DMS153 treated with DMSO at 0.1 percent for 48 hours (cell line): ENCODE results near the gene KLHL6.

Experiments used
- DNase-seq: peaks from one replicate; lab custom pipeline; 2025; ENCODE audit not compliant: unreplicated experiment; lab: John Stamatoyannopoulos, UW

Gene KLHL6, protein sequence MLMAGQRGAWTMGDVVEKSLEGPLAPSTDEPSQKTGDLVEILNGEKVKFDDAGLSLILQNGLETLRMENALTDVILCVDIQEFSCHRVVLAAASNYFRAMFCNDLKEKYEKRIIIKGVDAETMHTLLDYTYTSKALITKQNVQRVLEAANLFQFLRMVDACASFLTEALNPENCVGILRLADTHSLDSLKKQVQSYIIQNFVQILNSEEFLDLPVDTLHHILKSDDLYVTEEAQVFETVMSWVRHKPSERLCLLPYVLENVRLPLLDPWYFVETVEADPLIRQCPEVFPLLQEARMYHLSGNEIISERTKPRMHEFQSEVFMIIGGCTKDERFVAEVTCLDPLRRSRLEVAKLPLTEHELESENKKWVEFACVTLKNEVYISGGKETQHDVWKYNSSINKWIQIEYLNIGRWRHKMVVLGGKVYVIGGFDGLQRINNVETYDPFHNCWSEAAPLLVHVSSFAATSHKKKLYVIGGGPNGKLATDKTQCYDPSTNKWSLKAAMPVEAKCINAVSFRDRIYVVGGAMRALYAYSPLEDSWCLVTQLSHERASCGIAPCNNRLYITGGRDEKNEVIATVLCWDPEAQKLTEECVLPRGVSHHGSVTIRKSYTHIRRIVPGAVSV

DNA sequence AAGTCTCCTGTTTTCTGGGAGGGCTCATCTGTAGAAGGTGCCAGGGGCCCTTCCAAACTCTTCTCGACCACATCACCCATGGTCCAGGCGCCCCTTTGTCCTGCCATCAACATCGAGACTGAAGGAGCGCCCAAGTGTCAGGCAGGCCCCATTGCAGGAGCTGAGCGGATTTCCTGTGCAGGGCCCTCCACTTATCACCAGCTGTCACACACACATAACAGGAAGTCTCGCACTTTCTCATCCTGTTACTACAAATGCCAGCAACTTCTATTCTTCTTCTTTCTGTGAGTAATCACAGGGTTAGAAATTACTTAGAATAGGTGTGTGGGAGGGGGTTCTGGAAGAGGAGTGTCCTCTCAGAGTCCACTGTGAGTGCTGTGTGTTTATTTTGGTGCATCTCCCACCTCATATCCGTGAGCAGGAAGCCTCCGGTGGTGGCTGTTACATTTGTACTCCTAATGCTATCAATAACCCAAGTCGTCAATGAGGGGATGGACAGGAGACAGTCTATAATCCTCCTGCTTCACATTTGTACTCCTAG is at the start of gene KLHL6:
Gene KLHL6 (minus strand): TSS at position 166 of the 541 bp plus-strand sequence. CDS start 53 bp downstream, at position 113.
- DNase-seq, result no peak

DNA sequence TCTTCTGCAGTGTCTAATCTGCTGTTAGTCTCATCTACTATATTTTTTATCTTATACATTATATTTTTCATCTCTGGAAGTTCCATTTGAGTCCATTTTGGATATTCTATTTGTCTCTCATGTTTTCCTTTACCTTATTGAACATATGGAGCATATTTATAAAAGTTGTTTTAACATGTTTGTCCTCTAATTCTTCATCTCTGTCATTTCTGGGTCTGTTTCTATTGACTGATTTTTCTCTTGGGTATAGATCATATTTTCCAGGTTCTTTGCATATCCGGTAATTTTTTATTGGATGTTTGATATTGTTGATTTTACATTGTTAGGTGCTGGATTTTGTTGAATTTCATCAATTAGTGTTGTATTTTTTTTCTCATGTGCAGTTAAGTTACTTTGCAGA is 42.5 kb upstream of the KLHL6 start:
- DNase-seq, result no peak

DNA sequence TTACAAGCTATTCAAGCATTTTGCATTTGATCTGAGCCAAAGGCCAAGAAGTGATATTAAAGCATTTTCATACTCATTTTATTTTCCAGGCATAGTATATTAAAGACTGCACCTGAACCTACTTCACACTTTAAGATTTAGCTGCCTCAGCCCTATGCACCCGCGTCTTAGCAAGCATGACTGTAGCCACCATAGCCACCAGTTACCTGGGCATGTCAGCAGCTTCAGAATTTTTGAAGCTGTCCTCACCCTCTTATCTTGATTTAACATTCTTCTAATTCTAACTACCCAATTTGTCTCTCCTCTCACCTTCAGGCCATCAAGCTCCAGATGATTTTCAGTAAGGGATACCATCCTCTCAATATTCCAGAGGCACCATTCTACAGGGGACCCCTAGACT is 39.1 kb upstream of the KLHL6 start:
- DNase-seq, result no peak

DNA sequence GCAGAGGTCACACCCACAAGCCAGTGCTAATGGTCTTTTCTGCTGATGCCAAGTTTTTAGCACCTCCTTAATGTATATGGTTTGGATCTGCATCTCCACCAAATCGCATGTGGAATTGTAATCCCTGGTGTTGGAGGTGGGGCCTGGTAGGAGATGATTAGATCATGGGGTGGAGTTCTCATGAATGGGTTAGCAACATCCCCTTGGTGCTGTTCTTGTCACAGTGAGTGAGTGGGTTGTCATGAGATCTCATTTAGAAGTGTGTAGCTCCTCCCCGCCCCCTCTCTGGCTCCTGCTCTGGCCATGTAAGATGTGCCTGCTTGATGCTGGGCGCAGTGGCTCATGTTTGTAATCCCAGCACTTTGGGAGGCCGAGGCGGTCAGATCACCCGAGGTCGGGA is 37.3 kb upstream of the KLHL6 start:
- DNase-seq, result no peak

DNA sequence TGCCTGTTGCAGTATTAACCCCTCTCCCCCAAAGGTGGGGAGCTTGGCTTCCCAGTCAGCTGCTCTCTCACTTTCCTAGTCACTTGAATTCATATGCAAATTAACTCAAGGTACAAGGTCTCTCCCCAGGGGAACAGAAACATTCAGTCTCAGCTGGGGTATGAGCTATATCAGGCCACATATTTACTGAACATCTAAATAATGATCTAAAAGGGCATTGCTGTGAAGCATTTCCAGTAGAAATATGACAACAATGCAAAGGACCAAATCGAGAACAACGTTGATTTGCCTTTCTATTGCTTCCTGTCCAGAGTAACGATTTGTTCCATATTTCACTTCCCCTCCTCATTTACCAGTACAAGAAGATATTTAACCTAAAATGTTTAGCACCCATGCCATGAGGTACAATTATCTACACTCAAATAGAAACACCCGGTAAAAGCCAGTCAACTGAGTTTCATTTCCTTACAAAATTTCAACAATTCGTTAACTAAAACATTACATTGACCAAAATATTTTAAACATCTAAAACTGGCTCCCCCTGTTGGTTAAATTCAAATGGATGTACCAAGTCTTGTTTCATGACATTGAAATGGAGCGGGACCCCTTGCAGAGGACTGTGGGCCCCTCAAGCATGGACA is 36.5 kb upstream of the KLHL6 start:
- no peak for DNase-seq

DNA sequence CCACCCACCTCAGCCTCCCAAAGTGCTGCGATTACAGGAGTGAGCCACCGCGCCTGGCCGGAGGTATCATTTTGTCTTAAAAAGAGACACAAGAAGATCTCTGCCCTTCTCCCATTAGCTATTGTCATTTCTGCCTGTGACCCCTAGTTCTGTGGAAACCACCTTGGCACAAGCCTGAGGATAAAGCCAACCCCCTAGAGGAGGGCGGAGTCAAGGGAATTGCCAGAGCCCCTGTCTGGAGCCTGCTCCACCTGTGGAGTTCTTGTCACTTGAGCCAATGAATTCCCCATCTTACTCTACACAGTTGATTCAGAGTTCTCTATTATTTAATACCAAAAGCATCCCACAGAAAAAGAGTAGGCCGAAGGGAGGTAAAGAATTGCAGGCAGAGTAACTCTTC is 34.9 kb upstream of the KLHL6 start:
- no peak for DNase-seq

DNA sequence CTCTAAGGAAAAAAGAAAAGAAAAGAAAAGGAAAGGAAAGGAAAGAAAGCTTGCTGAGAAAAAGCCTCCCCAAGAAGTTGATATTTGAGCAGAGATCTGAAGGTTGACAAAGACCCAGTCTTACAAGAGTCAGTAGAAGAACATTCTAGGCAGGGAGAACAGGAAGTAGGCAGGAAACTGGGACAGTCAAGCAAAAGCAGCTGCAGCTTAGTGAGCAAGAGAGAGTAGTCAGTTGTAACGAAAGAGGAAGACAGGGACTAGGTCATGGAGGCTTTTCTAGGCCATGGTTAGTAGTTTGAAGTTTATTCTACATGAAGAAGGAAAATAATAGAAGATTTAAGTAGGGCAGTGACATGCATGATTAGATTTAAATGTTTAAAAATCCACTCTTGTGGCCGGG is 31.8 kb upstream of the KLHL6 start:
- no peak for DNase-seq

DNA sequence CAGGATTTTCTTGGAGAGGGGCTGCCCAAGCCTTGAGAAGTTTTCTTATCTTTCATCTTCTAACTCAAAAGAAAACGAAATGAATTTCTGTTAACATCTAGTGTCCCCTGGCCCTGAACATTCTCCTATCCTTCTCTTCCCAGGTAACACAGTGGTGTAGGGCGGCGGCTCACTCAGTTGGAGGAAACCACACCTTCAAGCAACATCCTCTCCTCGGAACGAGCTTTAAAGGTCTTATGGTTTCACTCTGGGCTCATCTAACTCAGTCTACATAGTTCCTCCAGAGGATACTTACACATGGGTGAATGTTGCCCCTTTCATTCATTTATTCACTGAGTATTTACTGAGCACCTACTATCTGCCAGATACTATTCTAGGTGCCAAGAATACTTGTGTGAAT is 31.0 kb upstream of the KLHL6 start:
- DNase-seq, result no peak

DNA sequence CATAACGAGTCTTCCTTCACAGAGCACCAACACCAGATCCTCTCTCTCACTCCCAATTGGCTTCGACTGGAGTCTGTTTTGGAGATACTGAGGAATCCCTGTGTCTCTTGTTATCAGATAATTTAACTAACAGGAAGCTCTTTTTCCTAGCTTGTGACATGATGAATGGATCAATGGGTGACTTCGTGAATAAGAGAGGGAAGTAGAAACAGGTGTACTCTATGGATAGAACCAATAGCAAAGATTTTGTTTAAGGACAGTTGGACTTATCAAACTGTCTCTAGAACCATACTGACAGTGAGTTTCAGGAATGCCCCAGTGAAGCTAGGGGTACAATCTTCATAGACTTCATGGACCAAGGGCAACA is 29.4 kb upstream of the KLHL6 start:
- no peak for DNase-seq

DNA sequence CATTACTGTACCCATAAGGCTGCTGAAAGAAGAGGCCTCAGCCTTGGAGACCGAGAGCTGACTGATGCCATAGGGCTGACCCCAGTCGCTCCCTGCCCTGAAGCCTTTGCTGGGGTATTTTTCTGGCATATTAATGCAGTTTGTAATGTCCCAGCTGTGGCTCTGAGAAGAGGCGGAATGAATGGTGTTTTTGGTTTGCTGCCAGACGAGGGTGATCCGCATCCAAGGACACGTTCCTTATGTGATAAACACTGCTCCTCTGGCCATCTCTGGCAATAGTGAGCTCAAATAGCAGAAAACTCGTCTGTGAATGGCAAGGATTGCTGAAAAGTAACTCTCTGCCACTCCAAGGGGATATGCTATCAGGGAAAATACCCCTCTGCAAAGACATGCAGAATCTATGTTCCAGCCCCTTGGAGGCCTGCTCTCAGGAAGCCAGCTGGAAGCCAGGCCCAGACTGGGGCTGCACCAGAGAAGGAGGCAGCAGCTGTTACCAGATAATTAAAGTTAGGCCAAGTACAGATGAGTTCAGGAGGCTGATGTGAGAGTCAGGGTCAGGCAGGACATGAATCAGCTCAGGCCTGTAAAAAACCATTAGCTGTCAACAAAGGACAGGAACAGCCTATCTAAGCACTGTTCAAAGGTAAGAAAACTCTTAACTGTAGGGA is 28.9 kb upstream of the KLHL6 start:
- no peak for DNase-seq

DNA sequence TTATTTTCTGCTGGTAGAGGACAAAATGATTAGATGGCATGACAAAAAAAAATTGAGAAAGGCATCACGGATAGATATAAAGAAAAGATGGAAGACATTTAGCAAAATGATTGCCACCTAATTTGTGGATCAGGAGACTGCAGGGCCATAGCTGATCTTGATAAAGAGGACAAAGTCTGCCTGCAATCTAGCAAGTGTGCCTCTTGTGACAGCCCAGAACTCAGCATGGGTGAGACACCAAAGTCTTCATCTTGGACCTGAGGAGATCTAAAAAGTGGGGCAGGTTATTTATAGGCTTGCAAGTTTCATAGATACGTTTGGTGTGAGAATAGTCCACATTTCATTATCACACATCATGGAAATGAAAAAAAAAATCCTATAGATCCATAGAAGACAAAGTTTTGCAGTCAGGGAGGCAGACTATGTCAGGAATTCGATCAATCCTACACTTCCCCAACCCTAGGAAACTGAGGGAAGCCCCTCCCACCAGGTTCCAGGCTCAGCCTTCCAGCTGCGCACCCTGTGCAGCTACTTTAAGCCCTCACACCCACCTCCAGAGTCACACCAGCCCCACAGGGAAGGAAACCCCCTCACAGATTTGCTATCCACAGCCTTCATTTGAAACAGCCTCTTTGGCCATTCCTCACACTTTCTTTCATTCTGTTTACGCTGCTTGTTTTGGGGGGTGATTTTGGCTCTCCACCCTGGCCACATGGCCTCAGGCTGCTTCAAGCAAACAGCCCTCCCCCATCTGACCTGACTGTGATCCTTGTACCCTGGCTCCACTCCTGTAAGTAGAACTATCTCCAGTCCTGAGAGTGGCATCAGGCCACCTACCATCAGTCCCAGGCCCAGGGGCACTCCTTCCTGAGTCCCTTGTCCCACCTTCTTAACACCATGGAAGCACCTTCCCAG is 28.1 kb upstream of the KLHL6 start:
- DNase-seq, result no peak

DNA sequence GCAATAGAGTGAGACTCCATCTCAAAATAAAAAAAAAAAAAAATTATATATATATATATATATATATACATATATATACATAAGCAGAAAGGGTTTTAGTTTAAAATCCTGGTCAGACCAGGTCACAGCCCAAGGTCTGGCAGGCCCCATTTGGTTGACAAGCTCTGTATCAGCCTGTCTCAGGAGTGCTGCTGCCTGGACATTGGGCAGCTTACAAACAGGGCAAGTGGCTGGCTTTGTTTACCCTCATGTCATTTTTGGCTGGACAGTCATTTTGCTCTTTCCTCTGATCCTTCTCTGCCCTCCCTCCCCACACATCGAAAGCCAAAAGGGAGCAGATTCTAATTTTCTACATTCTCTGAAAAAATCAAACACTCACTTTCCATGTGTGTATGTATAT is 26.7 kb upstream of the KLHL6 start:
- no peak for DNase-seq

DNA sequence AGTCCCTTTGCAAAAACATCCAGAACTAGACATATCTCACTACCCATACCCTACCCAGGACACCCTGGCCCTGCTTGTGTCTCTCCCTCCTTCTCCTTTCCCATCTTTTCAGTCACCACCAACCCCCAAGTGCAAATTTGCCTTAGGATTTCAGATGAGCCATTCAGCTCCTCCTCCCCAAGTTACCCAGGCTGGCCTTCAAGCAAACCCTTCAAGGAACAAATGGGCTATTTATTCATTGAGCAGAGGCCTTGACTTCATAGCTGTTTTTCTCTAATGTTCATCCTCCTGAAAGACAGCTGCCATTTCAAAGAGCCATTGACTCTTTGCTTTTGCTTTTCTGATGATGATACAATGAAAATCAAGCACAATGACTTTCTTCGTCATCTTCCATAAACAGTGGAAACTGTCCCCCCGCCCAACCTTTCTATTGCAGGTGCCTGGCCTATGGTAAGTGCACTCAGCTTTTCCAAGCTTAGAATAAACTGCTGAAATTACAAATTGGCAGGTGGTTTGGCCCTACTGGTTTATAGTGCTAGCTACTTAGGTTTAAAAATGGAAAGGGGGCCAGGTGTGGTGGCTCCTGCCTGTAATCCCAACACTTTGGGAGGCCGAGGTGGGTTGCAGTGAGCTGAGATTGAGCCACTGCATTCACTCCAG is 26.1 kb upstream of the KLHL6 start:
- no peak for DNase-seq

DNA sequence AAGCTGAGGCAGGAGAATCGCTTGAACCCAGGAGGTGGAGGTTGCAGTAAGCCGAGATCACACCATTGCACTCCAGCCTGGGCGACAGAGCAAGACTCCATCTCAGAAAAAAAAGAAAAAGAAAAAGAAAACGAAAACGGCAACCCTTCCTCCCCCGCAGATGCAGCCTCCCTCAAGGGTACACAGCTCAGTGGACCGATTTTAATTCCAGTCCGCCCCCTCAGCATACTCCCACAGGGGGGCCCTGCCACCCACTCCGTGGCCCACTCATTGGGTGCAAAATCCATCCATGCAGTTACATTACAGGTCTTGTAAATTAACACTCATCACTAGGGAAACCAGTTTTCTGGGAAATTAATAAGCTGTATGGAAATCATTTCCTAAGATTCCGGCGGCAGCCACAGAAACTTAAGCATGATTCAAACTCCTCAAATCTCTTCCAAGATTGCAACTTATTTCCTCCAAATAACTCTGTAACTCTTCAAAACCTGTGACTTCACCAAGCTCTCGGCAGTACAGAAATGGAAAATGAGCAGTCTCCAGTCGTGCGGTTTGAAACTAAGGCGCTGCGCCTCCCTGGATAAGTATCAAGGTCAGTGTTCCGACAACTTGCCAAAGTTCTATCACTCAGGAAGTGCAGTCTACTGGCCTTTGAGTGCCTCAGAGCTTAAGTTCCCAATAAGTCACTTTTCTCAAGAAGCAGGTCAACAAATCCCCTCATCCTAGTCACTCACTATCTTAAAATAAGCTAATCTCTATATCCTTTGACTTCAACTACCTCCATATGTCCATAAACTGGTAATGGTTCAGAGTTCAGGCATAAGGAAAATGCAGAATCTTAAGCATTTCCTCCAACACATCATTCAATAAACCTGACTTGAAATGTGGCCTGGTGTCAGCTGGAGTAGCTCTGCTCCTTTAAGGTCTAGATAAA is 24.7 kb upstream of the KLHL6 start:
- DNase-seq, result no peak

DNA sequence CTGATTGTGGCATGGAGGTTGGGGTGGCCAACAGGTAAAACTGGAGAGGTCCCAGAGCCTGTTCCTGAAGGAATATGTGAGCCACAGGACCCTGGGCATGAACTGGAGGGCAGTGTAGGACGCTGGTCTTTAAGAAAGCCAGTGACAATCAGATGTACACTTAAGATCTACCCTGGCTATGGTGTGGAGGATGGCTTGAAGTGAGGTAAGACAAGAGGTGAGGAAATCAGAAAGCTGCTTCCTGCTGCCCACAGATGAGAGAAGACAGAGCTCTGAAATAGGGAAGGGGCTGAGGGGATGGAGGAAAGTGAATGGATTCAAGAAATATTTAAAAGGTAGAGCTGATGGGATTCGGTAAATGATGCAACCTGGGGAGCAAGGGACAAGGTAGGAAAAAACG is 22.7 kb upstream of the KLHL6 start:
- DNase-seq, result no peak

DNA sequence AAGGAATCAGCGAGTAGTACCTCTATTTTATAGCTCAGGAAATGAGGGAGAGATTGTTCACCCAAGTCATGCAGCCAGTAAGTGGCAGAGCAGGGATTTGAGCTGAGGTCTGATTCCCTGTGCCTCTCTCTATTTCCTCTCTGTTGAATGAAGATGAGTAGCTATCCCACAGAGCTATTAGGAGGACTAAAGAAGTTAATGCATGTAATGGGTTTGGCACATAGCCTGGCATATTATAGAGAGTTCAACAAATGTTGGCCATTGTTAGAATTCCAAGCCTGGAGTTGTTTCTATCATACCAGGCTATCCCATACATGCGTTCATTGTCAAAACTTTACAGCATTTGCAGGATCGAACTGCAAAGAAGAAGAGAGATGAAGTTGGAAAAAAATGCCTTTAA is 21.8 kb upstream of the KLHL6 start:
- DNase-seq, result no peak

DNA sequence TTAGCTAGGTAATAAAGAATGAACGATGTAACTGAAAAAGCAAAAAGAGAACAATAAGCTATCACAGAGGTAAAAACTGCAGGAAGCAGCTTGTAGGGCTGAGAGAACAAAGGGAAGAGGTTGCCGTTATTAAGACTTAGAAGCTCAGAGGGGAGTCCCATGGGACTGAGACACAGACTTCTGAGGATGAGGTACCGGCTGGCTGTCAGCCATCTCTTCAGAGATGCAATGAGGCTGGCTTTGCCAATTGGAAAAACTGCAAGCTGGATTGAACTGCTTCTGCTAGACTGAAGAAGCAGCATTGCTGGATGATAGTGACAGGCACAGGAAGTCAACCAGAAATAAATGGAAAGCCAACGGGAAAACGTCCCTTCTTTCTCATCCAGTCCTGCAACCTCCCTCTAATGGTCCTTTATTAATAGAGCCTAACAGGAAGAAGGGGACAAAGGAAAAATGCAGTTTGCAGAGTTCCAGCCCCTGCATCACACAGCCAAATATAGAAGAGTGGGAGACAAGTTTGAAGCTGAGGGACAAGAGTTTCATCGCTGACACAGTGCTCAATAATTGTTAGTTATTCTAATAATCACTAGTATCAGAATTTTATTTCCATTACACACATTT is 21.1 kb upstream of the KLHL6 start:
- DNase-seq, result peak; percentile 25

DNA sequence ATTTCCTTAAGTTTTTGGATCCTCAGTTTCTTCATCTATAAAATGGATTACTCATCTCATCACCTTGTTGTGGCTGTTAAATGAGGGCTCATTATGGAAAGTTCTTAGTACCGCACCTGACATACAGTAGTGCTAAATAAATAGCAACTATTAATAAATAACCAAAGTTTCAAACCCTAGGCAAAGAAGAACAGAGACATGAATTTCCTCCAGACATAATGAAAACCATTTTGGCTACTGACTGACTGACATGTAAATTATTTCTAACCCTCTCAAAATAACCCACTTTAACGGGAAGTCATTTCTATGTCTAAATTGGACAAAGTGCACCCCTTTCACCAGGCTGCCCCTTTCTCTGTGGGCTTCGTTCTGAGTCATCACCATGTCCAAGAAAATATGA is 17.4 kb upstream of the KLHL6 start:
- DNase-seq, result no peak
